Sigmoid colon (tissue), 4 donors: ENCODE data around the gene FGD1.

Source experiments
- EP300 ChIP-seq, 4 donors: sonication (generic); formaldehyde crosslinking; IDR thresholded peaks; one replicate each; pipeline ENCODE4 v1.6.1; 2017; ENCODE audit warnings: antibody characterized with exemption in 4 of 4
- POLR2A ChIP-seq, 2 donors: fragments of 450-650 bp; IDR thresholded peaks; one replicate each; pipeline ENCODE4 v1.6.1; 2016; ENCODE audit warnings: antibody characterized with exemption in 2 of 2, mild to moderate bottlenecking in 2 of 2, moderate library complexity in 2 of 2
- POLR2AphosphoS5 ChIP-seq, 4 donors: sonication (generic); formaldehyde crosslinking; IDR thresholded peaks; one replicate each; pipeline ENCODE4 v1.6.1; 2017; ENCODE audit warnings: antibody characterized with exemption in 4 of 4
- TF ChIP-seq, protein P1 (sequence below), 4 experiments: fragments of 450-650 bp in 3 of 4; fragments of 200-600 bp in 1 of 4; IDR thresholded peaks; one replicate each; pipeline ENCODE4 v1.5.1; 2016 to 2019; ENCODE audit warnings: antibody characterized with exemption in 4 of 4, mild to moderate bottlenecking in 3 of 4, moderate library complexity in 2 of 4

DNA sequence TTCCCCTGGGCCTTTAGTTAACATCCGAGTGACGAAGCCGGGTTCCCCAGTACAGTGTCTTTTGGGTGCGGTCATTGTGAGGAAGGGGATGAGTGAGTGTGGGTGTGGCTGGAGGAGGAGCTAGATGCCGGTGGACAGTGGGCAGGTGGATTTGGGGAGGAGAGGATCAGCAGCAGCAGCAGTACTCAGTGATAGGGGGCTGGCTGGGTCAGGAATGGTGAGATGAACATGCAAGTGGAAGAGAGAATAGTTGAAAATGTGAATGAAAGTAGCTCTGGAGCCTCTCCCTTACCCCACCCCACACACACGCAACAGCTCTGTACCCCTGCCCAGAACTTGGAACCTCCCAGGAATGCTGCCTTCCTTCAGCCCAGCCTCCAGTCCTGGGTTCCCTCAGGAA, 51.3 kb downstream of the FGD1 start:
- TF ChIP-seq, protein P1, sequence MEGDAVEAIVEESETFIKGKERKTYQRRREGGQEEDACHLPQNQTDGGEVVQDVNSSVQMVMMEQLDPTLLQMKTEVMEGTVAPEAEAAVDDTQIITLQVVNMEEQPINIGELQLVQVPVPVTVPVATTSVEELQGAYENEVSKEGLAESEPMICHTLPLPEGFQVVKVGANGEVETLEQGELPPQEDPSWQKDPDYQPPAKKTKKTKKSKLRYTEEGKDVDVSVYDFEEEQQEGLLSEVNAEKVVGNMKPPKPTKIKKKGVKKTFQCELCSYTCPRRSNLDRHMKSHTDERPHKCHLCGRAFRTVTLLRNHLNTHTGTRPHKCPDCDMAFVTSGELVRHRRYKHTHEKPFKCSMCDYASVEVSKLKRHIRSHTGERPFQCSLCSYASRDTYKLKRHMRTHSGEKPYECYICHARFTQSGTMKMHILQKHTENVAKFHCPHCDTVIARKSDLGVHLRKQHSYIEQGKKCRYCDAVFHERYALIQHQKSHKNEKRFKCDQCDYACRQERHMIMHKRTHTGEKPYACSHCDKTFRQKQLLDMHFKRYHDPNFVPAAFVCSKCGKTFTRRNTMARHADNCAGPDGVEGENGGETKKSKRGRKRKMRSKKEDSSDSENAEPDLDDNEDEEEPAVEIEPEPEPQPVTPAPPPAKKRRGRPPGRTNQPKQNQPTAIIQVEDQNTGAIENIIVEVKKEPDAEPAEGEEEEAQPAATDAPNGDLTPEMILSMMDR (IDR thresholded peaks at IDR 0.05), result no peak
- no peak for TF ChIP-seq POLR2AphosphoS5 (IDR thresholded peaks at IDR 0.05)
- no peak for TF ChIP-seq POLR2A (IDR thresholded peaks at IDR 0.05)
- no peak for TF ChIP-seq EP300 (IDR thresholded peaks at IDR 0.05)
